ENCODE results near the gene RGS12.

DNA sequence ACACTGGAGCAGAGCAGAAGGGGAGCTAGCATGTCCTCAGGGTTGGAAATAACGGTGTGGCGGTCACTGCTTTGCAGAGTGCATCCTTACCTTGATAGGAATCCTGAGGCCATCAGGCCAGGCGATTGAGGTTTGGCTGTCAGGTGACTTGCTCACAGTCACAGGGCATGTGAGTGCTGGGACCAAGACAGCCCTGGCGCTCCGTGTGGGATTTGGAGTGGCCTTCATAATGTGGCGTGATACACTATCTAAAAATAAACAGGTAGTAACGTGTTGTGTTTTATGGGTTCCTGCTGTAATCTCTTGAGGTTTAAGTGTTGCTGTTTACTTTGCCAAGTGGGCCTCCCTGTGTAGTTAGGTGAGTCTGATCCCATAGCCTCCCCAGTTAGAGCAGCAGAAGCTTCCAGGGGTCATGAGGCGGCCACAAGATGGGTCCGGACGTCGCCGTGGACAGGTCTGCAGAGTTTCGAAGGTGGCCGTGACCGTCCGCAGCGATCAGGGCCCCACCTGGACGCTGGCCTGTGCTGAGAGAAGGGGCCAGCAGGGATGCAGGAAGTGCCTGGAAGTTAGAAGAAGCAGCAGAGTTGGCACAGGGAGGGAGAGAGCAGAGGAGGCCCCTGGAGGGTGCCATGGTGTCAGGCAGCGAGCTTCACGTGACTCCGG lies 27.7 kb downstream of the RGS12 start:
- TF ChIP-seq, protein P1, sequence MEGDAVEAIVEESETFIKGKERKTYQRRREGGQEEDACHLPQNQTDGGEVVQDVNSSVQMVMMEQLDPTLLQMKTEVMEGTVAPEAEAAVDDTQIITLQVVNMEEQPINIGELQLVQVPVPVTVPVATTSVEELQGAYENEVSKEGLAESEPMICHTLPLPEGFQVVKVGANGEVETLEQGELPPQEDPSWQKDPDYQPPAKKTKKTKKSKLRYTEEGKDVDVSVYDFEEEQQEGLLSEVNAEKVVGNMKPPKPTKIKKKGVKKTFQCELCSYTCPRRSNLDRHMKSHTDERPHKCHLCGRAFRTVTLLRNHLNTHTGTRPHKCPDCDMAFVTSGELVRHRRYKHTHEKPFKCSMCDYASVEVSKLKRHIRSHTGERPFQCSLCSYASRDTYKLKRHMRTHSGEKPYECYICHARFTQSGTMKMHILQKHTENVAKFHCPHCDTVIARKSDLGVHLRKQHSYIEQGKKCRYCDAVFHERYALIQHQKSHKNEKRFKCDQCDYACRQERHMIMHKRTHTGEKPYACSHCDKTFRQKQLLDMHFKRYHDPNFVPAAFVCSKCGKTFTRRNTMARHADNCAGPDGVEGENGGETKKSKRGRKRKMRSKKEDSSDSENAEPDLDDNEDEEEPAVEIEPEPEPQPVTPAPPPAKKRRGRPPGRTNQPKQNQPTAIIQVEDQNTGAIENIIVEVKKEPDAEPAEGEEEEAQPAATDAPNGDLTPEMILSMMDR (IDR thresholded peaks at IDR 0.05; ENCODE audit: insufficient read depth, low read depth, low read length), result no peak
- no peak for TF ChIP-seq EZH2 (IDR thresholded peaks at IDR 0.05; ENCODE audit: insufficient read depth, low read length)
